HG03460 (cell line): ENCODE measurements around the gene SIRPB2.
A peak's percentile ranks its signal among the peaks of the same experiment; 100 is the strongest.

ENCODE experiments used
- ATAC-seq: cut with Tn5 transposase; IDR thresholded peaks from one replicate; pipeline ENCODE4 v1.9.1; 2021; ENCODE audit not compliant: unreplicated experiment

SIRPB2 gene

GRCh38 chr20:1472556-1473245, 18.5 kb downstream of the SIRPB2 start:
- no peak for ATAC-seq

GRCh38 chr20:1471242-1471641, 20.0 kb downstream of the SIRPB2 start:
- ATAC-seq, result no peak

- ATAC-seq, result no peak
Measured at GRCh38 chr20:1469925-1470571, 21.2 kb downstream of the SIRPB2 start.

- no peak for ATAC-seq
Measured at GRCh38 chr20:1469306-1469905, 21.8 kb downstream of the SIRPB2 start.

GRCh38 chr20:1468117-1468624, 23.0 kb downstream of the SIRPB2 start:
- no peak for ATAC-seq

- no peak for ATAC-seq
Measured at GRCh38 chr20:1467355-1468116, 23.7 kb downstream of the SIRPB2 start.

- peak; percentile 1 for ATAC-seq
Measured at GRCh38 chr20:1467082-1467354, 24.2 kb downstream of the SIRPB2 start.

- ATAC-seq, result peak; percentile 86
Measured at GRCh38 chr20:1466211-1467081, 24.8 kb downstream of the SIRPB2 start, which contains the start of gene NSFL1C. Gene NSFL1C, minus strand, starts transcription at chr20:1466849. Its CDS starts 25 bp downstream, at chr20:1466824.

GRCh38 chr20:1465470-1466210, 25.6 kb downstream of the SIRPB2 start:
- ATAC-seq, result no peak

- no peak for ATAC-seq
Measured at GRCh38 chr20:1463971-1464570, 27.1 kb downstream of the SIRPB2 start.

- ATAC-seq, result no peak
Measured at GRCh38 chr20:1462834-1463233, 28.4 kb downstream of the SIRPB2 start.

GRCh38 chr20:1462001-1462400, 29.2 kb downstream of the SIRPB2 start:
- no peak for ATAC-seq

GRCh38 chr20:1460275-1460674, 30.9 kb downstream of the SIRPB2 start:
- no peak for ATAC-seq

GRCh38 chr20:1457992-1458391, 33.2 kb downstream of the SIRPB2 start:
- no peak for ATAC-seq

- no peak for ATAC-seq
Measured at GRCh38 chr20:1456300-1456699, 34.9 kb downstream of the SIRPB2 start.

- no peak for ATAC-seq
Measured at GRCh38 chr20:1450926-1451491, 40.2 kb downstream of the SIRPB2 start.

- ATAC-seq, result no peak
Measured at GRCh38 chr20:1449370-1449769, 41.9 kb downstream of the SIRPB2 start.

GRCh38 chr20:1448081-1448620, 43.1 kb downstream of the SIRPB2 start:
- no peak for ATAC-seq

GRCh38 chr20:1446536-1446935, 44.7 kb downstream of the SIRPB2 start:
- no peak for ATAC-seq
